Loucy (cell line): ENCODE measurements around the gene CTSW.
A peak's percentile ranks its signal among the peaks of the same experiment; 100 is the strongest.

Experiments
- H2AFZ ChIP-seq: fragments of 200-600 bp; sonication (generic); 2 replicates; pipeline ENCODE4 v1.6.0; 2016; ENCODE audit warnings: antibody characterized with exemption, mild to moderate bottlenecking, low read length, moderate library complexity
- H3F3A ChIP-seq: fragments of 200-600 bp; 2 replicates; pipeline ENCODE4 v1.6.0; 2016; ENCODE audit warnings: antibody characterized with exemption, low read depth, mild to moderate bottlenecking
- H3K27me3 ChIP-seq: fragments of 200-600 bp; sonication (generic); 2 replicates; pipeline ENCODE4 v1.6.1; 2014; ENCODE audit warnings: low read length, mild to moderate bottlenecking; ENCODE audit not compliant: insufficient read depth, poor library complexity, severe bottlenecking
- H3K36me3 ChIP-seq: fragments of 200-600 bp; sonication (generic); 2 replicates; pipeline ENCODE4 v1.6.1; 2016; ENCODE audit warnings: low read length; ENCODE audit not compliant: insufficient read depth
- H3K4me1 ChIP-seq: fragments of 200-600 bp; sonication (generic); 2 replicates; pipeline ENCODE4 v1.5.1; 2014; ENCODE audit warnings: low read length, mild to moderate bottlenecking; ENCODE audit not compliant: insufficient read depth, poor library complexity, severe bottlenecking
- H3K4me2 ChIP-seq: fragments of 200-600 bp; sonication (generic); 2 replicates; pipeline ENCODE4 v1.6.0; 2014; ENCODE audit warnings: antibody characterized with exemption, low read length, low read depth, mild to moderate bottlenecking; ENCODE audit not compliant: poor library complexity, severe bottlenecking
- H3K4me3 ChIP-seq: fragments of 200-600 bp; sonication (generic); 2 replicates; pipeline ENCODE4 v1.5.1; 2014; ENCODE audit warnings: low read length, mild to moderate bottlenecking, mixed read lengths; ENCODE audit not compliant: poor library complexity, severe bottlenecking
- H3K79me2 ChIP-seq: fragments of 200-600 bp; sonication (generic); 2 replicates; pipeline ENCODE4 v1.6.1; 2014; ENCODE audit warnings: low read length; ENCODE audit not compliant: insufficient read depth
- H3K9ac ChIP-seq: fragments of 200-600 bp; sonication (generic); 2 replicates; pipeline ENCODE4 v1.6.0; 2014; ENCODE audit warnings: mild to moderate bottlenecking, low read depth, low read length, moderate library complexity; ENCODE audit not compliant: poor library complexity, severe bottlenecking
- H3K9me2 ChIP-seq: fragments of 200-600 bp; sonication (generic); replicated peaks from 2 replicates; pipeline ENCODE4 v1.6.1; 2016; ENCODE audit warnings: low read depth, low read length, mixed read lengths
- H3K9me3 ChIP-seq: fragments of 200-600 bp; sonication (generic); 2 replicates; pipeline ENCODE4 v1.6.1; 2014; ENCODE audit warnings: mild to moderate bottlenecking, antibody characterized with exemption, low read length, low read depth; ENCODE audit not compliant: insufficient read depth
- H4K20me1 ChIP-seq: fragments of 200-600 bp; sonication (generic); 2 replicates; pipeline ENCODE4 v1.6.0; 2014; ENCODE audit warnings: antibody characterized with exemption, low read length, mild to moderate bottlenecking; ENCODE audit not compliant: insufficient read depth, poor library complexity, severe bottlenecking
- CTCF ChIP-seq: fragments of 200-600 bp; sonication (generic); conservative IDR thresholded peaks from 2 replicates; pipeline ENCODE4 v1.5.1; 2014; ENCODE audit warnings: mild to moderate bottlenecking, antibody characterized with exemption, low read length
- EZH2phosphoT487 ChIP-seq: fragments of 200-600 bp; IDR thresholded peaks from 2 replicates; pipeline ENCODE4 v1.6.1; 2018; ENCODE audit warnings: antibody characterized with exemption, mild to moderate bottlenecking, moderate library complexity, borderline replicate concordance

The CTSW gene

GRCh38 chr11:65897020-65897471, 17.4 kb downstream of the CTSW start:
- Histone ChIP-seq H3K9me2 (no peaks in the 10 kb centered on the region), H3K27me3 (no peaks in the 10 kb centered on the region), H3K4me3 (no peak overlapping the region), H3K79me2 (peaks cover 12% of the 10 kb centered on the region; the same call in 1 of the 2 replicates), H3F3A (peaks cover 3% of the 10 kb centered on the region; the same call in 1 of the 2 replicates), H3K9me3 (no peaks in the 10 kb centered on the region), H3K9ac (no peak overlapping the region), H3K4me1 (peaks cover 22% of the 10 kb centered on the region), H2AFZ (no peak overlapping the region), H3K36me3 (no peaks in the 10 kb centered on the region), H4K20me1 (peaks cover 8% of the 10 kb centered on the region), H3K4me2 (no peak overlapping the region)
- TF ChIP-seq CTCF (no peak), EZH2phosphoT487 (no peak)

GRCh38 chr11:65898656-65899355, 19.2 kb downstream of the CTSW start:
- Histone ChIP-seq H3K27me3 (no peaks in the 10 kb centered on the region), H3K4me1 (peaks cover 11% of the 10 kb centered on the region), H3K9me2 (no peaks in the 10 kb centered on the region), H3K9me3 (no peaks in the 10 kb centered on the region), H2AFZ (no peak overlapping the region), H3F3A (0 out of 2 replicates have a peak, but pooled peaks cover 3% of the 10 kb centered on the region), H3K4me3 (no peak overlapping the region), H3K79me2 (no peaks in the 10 kb centered on the region), H3K9ac (no peak overlapping the region), H3K4me2 (no peak overlapping the region), H3K36me3 (no peaks in the 10 kb centered on the region), H4K20me1 (no peaks in the 10 kb centered on the region)
- TF ChIP-seq CTCF (no peak), EZH2phosphoT487 (no peak)

- no peaks in the 10 kb centered on the region for H4K20me1 ChIP-seq
- H3K9me3 ChIP-seq = no peaks in the 10 kb centered on the region
- H3K9me2 ChIP-seq = no peaks in the 10 kb centered on the region
- H3K9ac ChIP-seq = no peak overlapping the region
- H3K27me3 ChIP-seq = no peaks in the 10 kb centered on the region
- H3K4me2 ChIP-seq = peak overlapping the region; percentile 69
- no peak overlapping the region for H2AFZ ChIP-seq
- no peaks in the 10 kb centered on the region for H3K79me2 ChIP-seq
- no peaks in the 10 kb centered on the region for H3F3A ChIP-seq
- TF ChIP-seq CTCF (no peak), EZH2phosphoT487 (no peak)
- peak overlapping the region; percentile 57 for H3K4me3 ChIP-seq
- H3K36me3 ChIP-seq = no peaks in the 10 kb centered on the region
- H3K4me1 ChIP-seq = peaks cover 7% of the 10 kb centered on the region
These were observed 19.9 kb downstream of the CTSW start for GRCh38 chr11:65899356-65900124.
